Cardiac ventricle fibroblast (primary cell): Measurements from ENCODE around the gene TTC13. TPM values are rescaled to one million over a fixed set of nuclear protein-coding genes. Genes with fewer than 3 reads are reported as not detected.

ENCODE experiments used
- total RNA-seq: library from RNA; depleted of rRNA; stranded (reverse); fragments of >200 nt; gene quantifications from 2 replicates; pipeline ENCODE4 v1.2.3, GENCODE V29; 2015

Gene TTC13, protein sequence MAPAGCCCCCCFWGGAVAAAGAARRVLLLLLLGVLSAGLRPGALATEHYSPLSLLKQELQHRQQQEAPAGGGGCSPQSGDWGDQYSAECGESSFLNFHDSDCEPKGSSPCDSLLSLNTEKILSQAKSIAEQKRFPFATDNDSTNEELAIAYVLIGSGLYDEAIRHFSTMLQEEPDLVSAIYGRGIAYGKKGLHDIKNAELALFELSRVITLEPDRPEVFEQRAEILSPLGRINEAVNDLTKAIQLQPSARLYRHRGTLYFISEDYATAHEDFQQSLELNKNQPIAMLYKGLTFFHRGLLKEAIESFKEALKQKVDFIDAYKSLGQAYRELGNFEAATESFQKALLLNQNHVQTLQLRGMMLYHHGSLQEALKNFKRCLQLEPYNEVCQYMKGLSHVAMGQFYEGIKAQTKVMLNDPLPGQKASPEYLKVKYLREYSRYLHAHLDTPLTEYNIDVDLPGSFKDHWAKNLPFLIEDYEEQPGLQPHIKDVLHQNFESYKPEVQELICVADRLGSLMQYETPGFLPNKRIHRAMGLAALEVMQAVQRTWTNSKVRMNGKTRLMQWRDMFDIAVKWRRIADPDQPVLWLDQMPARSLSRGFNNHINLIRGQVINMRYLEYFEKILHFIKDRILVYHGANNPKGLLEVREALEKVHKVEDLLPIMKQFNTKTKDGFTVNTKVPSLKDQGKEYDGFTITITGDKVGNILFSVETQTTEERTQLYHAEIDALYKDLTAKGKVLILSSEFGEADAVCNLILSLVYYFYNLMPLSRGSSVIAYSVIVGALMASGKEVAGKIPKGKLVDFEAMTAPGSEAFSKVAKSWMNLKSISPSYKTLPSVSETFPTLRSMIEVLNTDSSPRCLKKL
- total RNA-seq, result 3.2 and 6.5 TPM in 2 replicates

DNA sequence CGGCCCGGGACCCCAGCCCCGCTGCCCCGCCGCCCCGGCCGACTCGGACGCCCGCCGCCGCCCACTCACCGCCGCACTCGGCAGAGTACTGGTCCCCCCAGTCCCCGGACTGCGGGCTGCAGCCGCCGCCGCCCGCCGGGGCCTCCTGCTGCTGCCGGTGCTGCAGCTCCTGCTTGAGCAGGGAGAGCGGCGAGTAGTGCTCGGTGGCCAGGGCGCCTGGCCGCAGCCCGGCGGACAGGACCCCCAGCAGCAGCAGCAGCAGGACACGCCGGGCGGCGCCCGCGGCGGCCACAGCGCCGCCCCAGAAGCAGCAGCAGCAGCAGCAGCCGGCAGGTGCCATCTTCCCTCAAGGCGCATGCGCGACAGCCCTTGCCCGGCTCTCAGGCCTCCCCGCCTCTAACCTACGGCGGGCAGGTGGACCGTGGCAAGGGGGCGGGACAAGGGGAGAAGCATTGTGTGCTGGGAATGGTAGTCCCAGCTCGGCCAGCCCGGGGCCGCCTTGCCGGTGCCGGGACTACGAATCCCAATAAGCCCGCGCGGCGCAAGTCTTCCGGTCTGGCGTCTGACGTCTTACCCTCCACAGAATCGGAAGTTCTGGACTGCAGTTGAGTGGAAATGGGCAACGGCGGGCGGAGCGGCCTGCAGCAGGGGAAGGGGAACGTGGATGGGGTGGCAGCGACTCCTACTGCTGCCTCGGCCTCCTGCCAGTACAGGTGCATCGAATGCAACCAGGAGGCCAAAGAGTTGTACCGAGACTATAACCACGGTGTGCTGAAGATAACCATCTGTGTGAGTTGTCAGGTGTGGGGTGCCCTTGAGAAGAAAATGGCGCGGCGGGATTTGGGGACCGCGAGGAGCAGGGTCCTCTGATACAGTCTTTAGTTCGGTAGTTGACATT is at the start of gene TTC13, which contains the start of gene ARV1:
Gene TTC13, minus strand, starts transcription at position 371 of the 898 bp plus-strand sequence. Its CDS starts 31 bp downstream, at position 340.
Gene ARV1, plus strand, starts transcription at position 604 of the 898 bp plus-strand sequence. Its CDS starts 12 bp downstream, at position 616.

DNA sequence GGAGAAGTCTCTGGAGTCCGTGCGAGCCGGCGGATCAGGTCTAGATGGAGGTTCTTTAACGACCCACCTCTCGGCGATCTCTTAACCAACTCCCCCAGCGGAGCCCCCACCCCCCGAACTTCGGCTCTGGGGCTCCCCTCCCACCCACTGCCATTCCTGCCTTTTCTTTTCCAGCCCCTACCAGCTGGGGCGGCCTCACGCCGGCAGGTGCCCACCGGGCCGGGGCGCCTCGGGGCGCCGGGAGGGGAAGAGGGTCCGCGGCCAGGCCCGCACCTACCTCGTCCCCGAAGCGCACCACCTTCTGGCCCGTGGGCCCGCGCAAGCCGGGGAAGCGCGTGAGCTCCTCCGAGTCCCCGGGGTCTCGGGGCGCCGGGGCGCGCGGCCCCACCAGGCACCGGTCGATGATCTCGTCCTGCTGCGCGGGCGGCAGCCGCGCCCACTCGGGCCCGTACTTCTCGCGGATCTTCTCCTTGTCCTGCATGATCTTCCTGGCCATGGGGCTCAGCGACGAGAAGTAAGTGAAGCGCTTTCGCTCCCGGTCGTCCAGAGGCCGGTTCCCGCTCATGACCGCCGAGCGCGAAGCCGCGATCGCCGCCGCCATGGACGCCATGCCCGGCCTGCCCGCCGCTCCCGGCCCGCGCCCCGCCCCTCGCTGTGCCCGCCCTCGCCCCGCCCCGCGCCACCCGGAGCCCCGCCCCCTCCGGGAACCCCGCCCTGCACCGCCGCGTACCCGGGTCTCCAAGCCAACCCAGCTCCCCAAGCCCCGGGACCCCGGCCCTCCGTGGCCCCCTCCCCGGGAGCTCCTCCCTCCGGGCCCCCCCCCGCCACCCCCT is 110.5 kb downstream of the TTC13 start, which contains the start of gene C1orf198:
Gene C1orf198, minus strand, starts transcription at position 619 of the 833 bp plus-strand sequence. Its CDS starts 9 bp downstream, at position 610.

Other genes with a start within 250 kb of the TTC13 start
- not detected in 2 replicates for gene CAPN9, start 231.5 kb downstream of the TTC13 start, total RNA-seq
- gene C1orf198, start 110.3 kb downstream of the TTC13 start, total RNA-seq, result 63.2 and 66.9 TPM in 2 replicates
- 11.7 and 17.0 TPM in 2 replicates for gene ARV1, start 233 bp upstream of the TTC13 start, total RNA-seq
- 8.7 and 14.5 TPM in 2 replicates for gene FAM89A, start 61.4 kb upstream of the TTC13 start, total RNA-seq
- 0.06 and 0.15 TPM in 2 replicates for gene TRIM67, start 183.2 kb upstream of the TTC13 start, total RNA-seq